Measurements from ENCODE around the gene MEOX1. TPM values are rescaled to one million over a fixed set of nuclear protein-coding genes. Genes with fewer than 3 reads are reported as not detected.

Gene MEOX1
- total RNA-seq, 4 donors from 2014 or later, result 2.7 to 6.4 (median 4.2) TPM

GRCh38 chr17:43703630-43704029 lies 41.9 kb upstream of the MEOX1 start:
- H3K4me1 ChIP-seq, result peaks cover 17% of the 10 kb centered on the region
- peaks cover 14% of the 10 kb centered on the region for H3K27me3 ChIP-seq
- no peaks in the 10 kb centered on the region for H3K9me3 ChIP-seq
- DNase-seq (ENCODE audit: low spot score in 2 of 2), result no peak
- WGBS, result 96% methylated on average over 3 of the region's 3 CpGs
- TF ChIP-seq EP300 (IDR thresholded peaks at IDR 0.05) (no peak), CTCF (IDR thresholded peaks at IDR 0.05) (no peak), POLR2A (IDR thresholded peaks at IDR 0.05) (no peak), POLR2AphosphoS5 (IDR thresholded peaks at IDR 0.05) (no peak)
- no peaks in the 10 kb centered on the region for H3K36me3 ChIP-seq
- no peak overlapping the region for H3K27ac ChIP-seq
- no peak overlapping the region for H3K4me3 ChIP-seq

GRCh38 chr17:43702637-43703036 lies 40.9 kb upstream of the MEOX1 start:
- Histone ChIP-seq H3K9me3 (no peaks in the 10 kb centered on the region), H3K36me3 (no peaks in the 10 kb centered on the region), H3K4me3 (no peak overlapping the region), H3K27me3 (peaks cover 14% of the 10 kb centered on the region), H3K4me1 (peaks cover 22% of the 10 kb centered on the region), H3K27ac (no peak overlapping the region)
- no peak for DNase-seq (ENCODE audit: low spot score in 2 of 2)
- no peak for TF ChIP-seq POLR2AphosphoS5 (IDR thresholded peaks at IDR 0.05)
- TF ChIP-seq CTCF (IDR thresholded peaks at IDR 0.05), result no peak
- TF ChIP-seq EP300 (IDR thresholded peaks at IDR 0.05), result no peak
- TF ChIP-seq POLR2A (IDR thresholded peaks at IDR 0.05), result no peak
- 89% methylated on average over 4 of the region's 4 CpGs for WGBS

GRCh38 chr17:43701318-43701743 lies 39.6 kb upstream of the MEOX1 start:
- WGBS, result 59% methylated on average over 9 of the region's 16 CpGs
- H3K9me3 ChIP-seq, result no peaks in the 10 kb centered on the region
- no peak for TF ChIP-seq EP300 (IDR thresholded peaks at IDR 0.05)
- no peak for TF ChIP-seq POLR2AphosphoS5 (IDR thresholded peaks at IDR 0.05)
- no peak for TF ChIP-seq CTCF (IDR thresholded peaks at IDR 0.05)
- TF ChIP-seq POLR2A (IDR thresholded peaks at IDR 0.05), result no peak
- H3K36me3 ChIP-seq, result no peaks in the 10 kb centered on the region
- peaks cover 8% of the 10 kb centered on the region for H3K27me3 ChIP-seq
- no peak for DNase-seq (ENCODE audit: low spot score in 2 of 2)
- H3K4me3 ChIP-seq, result no peak overlapping the region
- H3K27ac ChIP-seq, result no peak overlapping the region
- peaks cover 18% of the 10 kb centered on the region for H3K4me1 ChIP-seq

GRCh38 chr17:43699438-43699756 lies 37.7 kb upstream of the MEOX1 start:
- Histone ChIP-seq H3K4me3 (no peak overlapping the region), H3K27me3 (peaks cover 1% of the 10 kb centered on the region), H3K36me3 (no peaks in the 10 kb centered on the region), H3K9me3 (no peaks in the 10 kb centered on the region), H3K4me1 (peaks cover 24% of the 10 kb centered on the region), H3K27ac (no peak overlapping the region)
- 55% methylated on average over 3 of the region's 3 CpGs for WGBS
- no peak for DNase-seq (ENCODE audit: low spot score in 2 of 2)
- TF ChIP-seq CTCF (IDR thresholded peaks at IDR 0.05) (no peak), POLR2A (IDR thresholded peaks at IDR 0.05) (no peak), POLR2AphosphoS5 (IDR thresholded peaks at IDR 0.05) (no peak), EP300 (IDR thresholded peaks at IDR 0.05) (no peak)

- H3K9me3 ChIP-seq, result no peaks in the 10 kb centered on the region
- no peaks in the 10 kb centered on the region for H3K27me3 ChIP-seq
- H3K4me1 ChIP-seq, result peaks cover 24% of the 10 kb centered on the region
- no peak for DNase-seq (ENCODE audit: low spot score in 2 of 2)
- no peak for TF ChIP-seq POLR2AphosphoS5 (IDR thresholded peaks at IDR 0.05)
- no peak for TF ChIP-seq CTCF (IDR thresholded peaks at IDR 0.05)
- no peak for TF ChIP-seq POLR2A (IDR thresholded peaks at IDR 0.05)
- no peak for TF ChIP-seq EP300 (IDR thresholded peaks at IDR 0.05)
- no peak overlapping the region for H3K27ac ChIP-seq
- H3K36me3 ChIP-seq, result no peaks in the 10 kb centered on the region
- no peak overlapping the region for H3K4me3 ChIP-seq
- WGBS, result 39% methylated on average over 7 of the region's 7 CpGs
Measured at GRCh38 chr17:43698678-43699437, 37.1 kb upstream of the MEOX1 start.

Data from suprapubic skin (tissue), 4 donors.